GM06990 (cell line): ENCODE data around the gene FAM89B.

Experiments
- DNase-seq: peaks from one replicate; pipeline ENCODE4 v3.0.0-alpha.2; 2011; ENCODE audit not compliant: insufficient read length; ENCODE audit errors: extremely low read depth
- H3K27me3 ChIP-seq: replicated peaks from 2 replicates; pipeline ENCODE4 v1.6.0; 2011; ENCODE audit warnings: low read length; ENCODE audit not compliant: control insufficient read depth, insufficient read depth
- H3K36me3 ChIP-seq: 2 replicates; pipeline ENCODE4 v1.5.1; 2011; ENCODE audit warnings: low read length; ENCODE audit not compliant: control insufficient read depth, insufficient read depth
- H3K4me3 ChIP-seq: replicated peaks from 2 replicates; pipeline ENCODE4 v1.5.1; 2011; ENCODE audit warnings: low read depth, mild to moderate bottlenecking, control low read depth, low read length
- TF ChIP-seq, protein P1 (sequence below): IDR thresholded peaks from 2 replicates; pipeline ENCODE4 v1.5.1; 2011; ENCODE audit warnings: low read length, control low read depth, mild to moderate bottlenecking, inconsistent platforms; ENCODE audit not compliant: insufficient read depth, poor library complexity, severe bottlenecking

The FAM89B gene

GRCh38 chr11:65607614-65608426 lies 35.5 kb downstream of the FAM89B start:
- DNase-seq = no peak
- H3K27me3 ChIP-seq = no peaks in the 10 kb centered on the region
- H3K4me3 ChIP-seq = no peak overlapping the region
- H3K36me3 ChIP-seq = peaks cover 46% of the 10 kb centered on the region
- TF ChIP-seq, protein P1, sequence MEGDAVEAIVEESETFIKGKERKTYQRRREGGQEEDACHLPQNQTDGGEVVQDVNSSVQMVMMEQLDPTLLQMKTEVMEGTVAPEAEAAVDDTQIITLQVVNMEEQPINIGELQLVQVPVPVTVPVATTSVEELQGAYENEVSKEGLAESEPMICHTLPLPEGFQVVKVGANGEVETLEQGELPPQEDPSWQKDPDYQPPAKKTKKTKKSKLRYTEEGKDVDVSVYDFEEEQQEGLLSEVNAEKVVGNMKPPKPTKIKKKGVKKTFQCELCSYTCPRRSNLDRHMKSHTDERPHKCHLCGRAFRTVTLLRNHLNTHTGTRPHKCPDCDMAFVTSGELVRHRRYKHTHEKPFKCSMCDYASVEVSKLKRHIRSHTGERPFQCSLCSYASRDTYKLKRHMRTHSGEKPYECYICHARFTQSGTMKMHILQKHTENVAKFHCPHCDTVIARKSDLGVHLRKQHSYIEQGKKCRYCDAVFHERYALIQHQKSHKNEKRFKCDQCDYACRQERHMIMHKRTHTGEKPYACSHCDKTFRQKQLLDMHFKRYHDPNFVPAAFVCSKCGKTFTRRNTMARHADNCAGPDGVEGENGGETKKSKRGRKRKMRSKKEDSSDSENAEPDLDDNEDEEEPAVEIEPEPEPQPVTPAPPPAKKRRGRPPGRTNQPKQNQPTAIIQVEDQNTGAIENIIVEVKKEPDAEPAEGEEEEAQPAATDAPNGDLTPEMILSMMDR = no peak

GRCh38 chr11:65609229-65609628 lies 36.9 kb downstream of the FAM89B start:
- H3K4me3 ChIP-seq = no peak overlapping the region
- no peak for DNase-seq
- peaks cover 40% of the 10 kb centered on the region for H3K36me3 ChIP-seq
- no peaks in the 10 kb centered on the region for H3K27me3 ChIP-seq
- TF ChIP-seq, protein P1 = no peak

- no peak for DNase-seq
- Histone ChIP-seq H3K27me3 (no peaks in the 10 kb centered on the region), H3K4me3 (no peak overlapping the region), H3K36me3 (peaks cover 35% of the 10 kb centered on the region)
- TF ChIP-seq, protein P1 = no peak
Observed at GRCh38 chr11:65609665-65610064, 37.3 kb downstream of the FAM89B start.

DNA sequence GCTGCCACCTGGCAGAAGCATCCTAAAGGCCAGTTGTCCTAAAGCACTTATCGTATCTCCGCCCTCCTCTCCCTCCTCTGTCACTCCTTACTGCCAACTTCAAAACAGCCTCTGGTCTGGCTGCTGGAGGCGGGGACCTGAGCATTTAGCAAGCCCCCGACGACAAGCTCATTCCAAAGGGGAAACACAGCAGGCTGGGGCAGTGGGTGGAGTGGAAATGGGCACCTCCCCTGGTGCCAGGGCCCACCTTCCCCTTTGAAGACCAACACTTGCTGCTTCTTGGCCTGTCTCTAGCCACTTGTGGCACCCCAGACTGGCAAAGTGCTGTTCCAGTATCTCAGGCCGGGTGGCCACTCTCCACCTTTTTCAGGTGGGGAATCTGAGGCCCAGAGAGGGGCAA lies 38.1 kb downstream of the FAM89B start:
- TF ChIP-seq, protein P1 = no peak
- DNase-seq = no peak
- Histone ChIP-seq H3K4me3 (no peak overlapping the region), H3K36me3 (peaks cover 29% of the 10 kb centered on the region), H3K27me3 (no peaks in the 10 kb centered on the region)

DNA sequence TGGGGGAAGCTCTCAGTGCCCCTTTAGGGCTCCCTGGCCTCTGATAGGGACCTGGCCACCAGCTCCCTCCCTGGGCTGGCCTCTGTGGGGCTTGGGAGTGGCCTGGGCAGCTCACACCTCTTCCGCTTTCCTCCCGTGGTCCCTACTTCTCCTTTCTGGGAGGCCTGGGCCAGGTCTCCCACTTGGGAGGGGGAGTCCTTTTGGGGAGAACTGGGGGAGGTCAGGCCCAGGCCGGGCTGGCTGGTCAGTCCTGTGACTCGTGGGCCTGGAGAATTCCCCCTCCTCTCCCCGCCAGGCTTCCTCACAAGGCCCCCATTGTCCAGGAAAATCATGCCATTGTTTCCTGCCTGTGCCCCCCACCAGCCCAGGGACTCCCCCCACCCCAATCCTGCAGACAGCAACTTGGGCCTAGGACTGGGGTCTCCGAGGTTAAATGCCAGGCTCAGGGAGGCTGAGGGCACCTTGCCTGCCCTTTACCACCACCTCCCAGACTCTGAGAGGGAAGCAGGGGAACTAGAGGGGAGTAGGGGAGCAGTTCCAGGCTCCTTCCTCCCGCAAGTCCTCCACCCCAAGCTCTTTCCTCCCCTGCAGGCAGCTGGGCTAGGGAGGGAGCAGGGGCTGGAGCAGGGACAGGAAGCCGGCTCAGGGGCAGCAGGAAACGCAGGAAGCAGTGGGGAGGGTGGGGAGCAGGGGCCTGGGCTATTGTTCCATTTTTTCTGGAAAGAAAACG lies 38.9 kb downstream of the FAM89B start:
- no peaks in the 10 kb centered on the region for H3K27me3 ChIP-seq
- TF ChIP-seq, protein P1 = no peak
- no peak overlapping the region for H3K4me3 ChIP-seq
- H3K36me3 ChIP-seq = peaks cover 25% of the 10 kb centered on the region
- no peak for DNase-seq
